HepG2 (cell line): Measurements from ENCODE around the gene WNT10A. TPM values are rescaled to one million over a fixed set of nuclear protein-coding genes. Genes with fewer than 3 reads are reported as not detected.

ENCODE experiments used
- ATAC-seq: fragments of 200-7000 bp; cut with Tn5 transposase; 3 replicates; pipeline ENCODE4 v1.9.1; 2020; ENCODE audit warnings: mild to moderate bottlenecking, moderate library complexity
- BruUV-seq: library from RNA; stranded (reverse); fragments of 400-500 nt; replicated peaks from 2 replicates; lab custom pipeline; 2021; lab: Mats Ljungman, UMichigan
- CTCF ChIA-PET: fragments of 300-600 bp; formaldehyde crosslinking; extraction: SDS; loops from one replicate; lab custom pipeline; 2021; ENCODE audit warnings: low total read pairs, inconsistent platforms, low intra/inter-chr PET ratio; lab: Yijun Ruan, JAX
- POLR2A ChIA-PET: fragments of 350-600 bp; sonication (Branson Sonifier 250); formaldehyde crosslinking; loops from one replicate; lab custom pipeline; 2020; ENCODE audit warnings: antibody characterized with exemption, inconsistent platforms; lab: Yijun Ruan, JAX
- DNase-seq: peaks from one replicate; pipeline ENCODE4 v3.0.0-alpha.2; 2015; ENCODE audit warnings: low spot score
- FAIRE-seq: peaks from 3 replicates; lab custom pipeline; 2011; peaks lifted over from hg19 to GRCh38; lab: Jason Lieb, UNC
- H2AFZ ChIP-seq: one replicate; pipeline ENCODE4 v1.6.1; 2011; ENCODE audit warnings: low read length, inconsistent platforms
- H3K27ac ChIP-seq: fragments of 300-600 bp; 3 replicates; pipeline ENCODE4 v1.8.0; 2011; ENCODE audit warnings: mixed run types, mild to moderate bottlenecking, mixed read lengths, low read length, inconsistent platforms; ENCODE audit not compliant: insufficient read depth; ENCODE audit errors: extremely low read length
- H3K27me3 ChIP-seq, 2 experiments: fragments of 200-600 bp in 1 of 2; 2 replicates in 1 of 2; 3 replicates in 1 of 2; pipeline versions ENCODE4 v1.6.0 to v1.8.0; 2011; ENCODE audit warnings: low read length in 2 of 2, mild to moderate bottlenecking in 2 of 2, moderate library complexity in 2 of 2, inconsistent platforms in 1 of 2; ENCODE audit not compliant: insufficient read depth in 2 of 2, control insufficient read depth in 1 of 2
- H3K36me3 ChIP-seq, 2 experiments: fragments of 200-600 bp in 1 of 2; replicated peaks in 1 of 2; 2 replicates in 1 of 2; 3 replicates in 1 of 2; pipeline versions ENCODE4 v1.5.1 to v1.8.0; 2011; ENCODE audit warnings: low read length in 2 of 2, inconsistent platforms in 1 of 2; ENCODE audit not compliant: insufficient read depth in 2 of 2, control insufficient read depth in 1 of 2
- H3K4me1 ChIP-seq: 2 replicates; pipeline ENCODE4 v1.5.1; 2012; ENCODE audit warnings: low read length, inconsistent platforms; ENCODE audit not compliant: insufficient read depth
- H3K4me2 ChIP-seq: 2 replicates; pipeline ENCODE4 v1.6.0; 2011; ENCODE audit warnings: low read depth, low read length, inconsistent platforms
- H3K4me3 ChIP-seq, 3 experiments: fragments of 200-600 bp in 1 of 3; sonication (generic), shearing (Covaris generic) in 1 of 3; replicated peaks in 1 of 3; 2 replicates each; pipeline ENCODE4 v1.5.1; 2011 to 2016; ENCODE audit warnings: low read length in 3 of 3, inconsistent platforms in 2 of 3, low read depth in 2 of 3, mild to moderate bottlenecking in 2 of 3, control low read depth in 1 of 3, mixed read lengths in 1 of 3; ENCODE audit not compliant: insufficient read depth in 1 of 3
- H3K79me2 ChIP-seq: one replicate; pipeline ENCODE4 v1.6.1; 2011; ENCODE audit warnings: low read length, inconsistent platforms; ENCODE audit not compliant: insufficient read depth
- H3K9ac ChIP-seq: 2 replicates; pipeline ENCODE4 v1.6.0; 2011; ENCODE audit warnings: mild to moderate bottlenecking, low read depth, low read length, inconsistent platforms; ENCODE audit not compliant: insufficient read depth
- H3K9me3 ChIP-seq: 2 replicates; pipeline ENCODE4 v1.5.1; 2012; ENCODE audit warnings: mild to moderate bottlenecking, low read length
- H4K20me1 ChIP-seq: 2 replicates; pipeline ENCODE4 v1.6.0; 2011; ENCODE audit warnings: inconsistent platforms, mild to moderate bottlenecking, low read length, moderate library complexity; ENCODE audit not compliant: insufficient read depth
- FOXA3 ChIP-seq: IDR thresholded peaks from 2 replicates; pipeline ENCODE4 v1.6.1; 2016; ENCODE audit warnings: missing genetic modification reagents, missing compliant biosample characterization
- MAFK ChIP-seq, 2 experiments: IDR thresholded peaks in 1 of 2; conservative IDR thresholded peaks in 1 of 2; 2 replicates each; pipeline ENCODE4 v1.6.1; 2011; ENCODE audit warnings: improper control_type of control experiment in 2 of 2, low read length in 2 of 2
- SIN3A ChIP-seq: IDR thresholded peaks from 2 replicates; pipeline ENCODE4 v1.6.1; 2011; ENCODE audit warnings: low read depth, mild to moderate bottlenecking, control low read depth, low read length, borderline replicate concordance
- TAF1 ChIP-seq: sonication (generic); formaldehyde crosslinking; IDR thresholded peaks from 2 replicates; pipeline ENCODE4 v1.4.0; 2020; ENCODE audit warnings: missing genetic modification reagents
- TBP ChIP-seq: sonication (generic); formaldehyde crosslinking; IDR thresholded peaks from 2 replicates; pipeline ENCODE4 v1.5.0; 2020; ENCODE audit warnings: missing genetic modification reagents
- ZFP37 ChIP-seq: sonication (generic); formaldehyde crosslinking; IDR thresholded peaks from 2 replicates; pipeline ENCODE4 v1.4.0; 2020; ENCODE audit warnings: missing genetic modification reagents, borderline replicate concordance
- ZFP41 ChIP-seq: sonication (generic); formaldehyde crosslinking; IDR thresholded peaks from 2 replicates; pipeline ENCODE4 v1.4.0; 2020; ENCODE audit warnings: mild to moderate bottlenecking, missing genetic modification reagents, borderline replicate concordance
- ZNF317 ChIP-seq: sonication (generic); formaldehyde crosslinking; IDR thresholded peaks from 2 replicates; pipeline ENCODE4 v1.5.0; 2020; ENCODE audit warnings: mild to moderate bottlenecking, missing genetic modification reagents
- ZNF543 ChIP-seq: sonication (generic); formaldehyde crosslinking; IDR thresholded peaks from 2 replicates; pipeline ENCODE4 v1.4.0; 2020; ENCODE audit warnings: mild to moderate bottlenecking, missing genetic modification reagents
- ZNF703 ChIP-seq: sonication (generic); formaldehyde crosslinking; IDR thresholded peaks from 2 replicates; pipeline ENCODE4 v1.5.1; 2020; ENCODE audit warnings: missing genetic modification reagents, mild to moderate bottlenecking, moderate library complexity, borderline replicate concordance
- ZNF749 ChIP-seq: sonication (generic); formaldehyde crosslinking; IDR thresholded peaks from 2 replicates; pipeline ENCODE4 v1.8.0; 2022; ENCODE audit warnings: mild to moderate bottlenecking, missing genetic modification reagents, moderate library complexity, borderline replicate concordance
- ZNF878 ChIP-seq: sonication (generic); formaldehyde crosslinking; IDR thresholded peaks from 2 replicates; pipeline ENCODE4 v1.8.1; 2023; ENCODE audit warnings: mild to moderate bottlenecking, missing genetic modification reagents, moderate library complexity
- ZSCAN29 ChIP-seq: sonication (generic); formaldehyde crosslinking; conservative IDR thresholded peaks from 2 replicates; pipeline ENCODE4 v1.4.0; 2020; ENCODE audit warnings: mild to moderate bottlenecking, missing genetic modification reagents
- WGBS: methylation state at CpG from one replicate; pipeline ENCODE4 v1.1.6; 2017; ENCODE audit warnings: low lambda C conversion rate; 5-methylcytosine and 5-hydroxymethylcytosine counted together
- in situ Hi-C: cut with HindIII; loops from 2 replicates; pipeline ENCODE4 v1.10.0; 2017; ENCODE audit warnings: low pct_unique_long_range_greater_than_20kb; ENCODE audit not compliant: extremely low pct_ligation_motif_present
- intact Hi-C: fragments of 100-400 bp; cut with micrococcal nuclease; formaldehyde crosslinking; loops from one replicate; pipeline ENCODE4 v1.10.0; 2022; ENCODE audit not compliant: unreplicated experiment
- polyA plus RNA-seq, 8 experiments: library from polyadenylated mRNA; depleted of rRNA in 3 of 8; stranded (reverse) in 7 of 8; unstranded in 1 of 8; fragments of >200 nt; fragmentation: Illumina TruSeq in 4 of 8; extraction: Trizol in 4 of 8; gene quantifications; 2 replicates each; pipeline versions ENCODE4 v1.2.1 to v1.2.3, GENCODE V29; 2011 to 2016; ENCODE audit warnings: low read depth in 4 of 8, missing spikeins in 1 of 8, mixed read lengths in 1 of 8; ENCODE audit not compliant: insufficient read depth in 1 of 8
- total RNA-seq, 5 experiments: library from RNA; depleted of rRNA; stranded (reverse); fragments of >200 nt; fragmentation: Illumina TruSeq; extraction: Trizol; gene quantifications; 2 replicates each; pipeline ENCODE4 v1.2.3, GENCODE V29; 2016; ENCODE audit warnings: low read depth in 1 of 5
- TF ChIP-seq, protein P1 (sequence below): sonication (generic); formaldehyde crosslinking; IDR thresholded peaks from 2 replicates; pipeline ENCODE4 v1.4.0; 2020; ENCODE audit warnings: missing genetic modification reagents

The WNT10A gene
- total and polyA plus RNA-seq, 2 of the 13 experiments (the other 11 are each of a cell fraction or from before 2014, with no cell fraction given) = 0.03 TPM; not detected in 1

DNA sequence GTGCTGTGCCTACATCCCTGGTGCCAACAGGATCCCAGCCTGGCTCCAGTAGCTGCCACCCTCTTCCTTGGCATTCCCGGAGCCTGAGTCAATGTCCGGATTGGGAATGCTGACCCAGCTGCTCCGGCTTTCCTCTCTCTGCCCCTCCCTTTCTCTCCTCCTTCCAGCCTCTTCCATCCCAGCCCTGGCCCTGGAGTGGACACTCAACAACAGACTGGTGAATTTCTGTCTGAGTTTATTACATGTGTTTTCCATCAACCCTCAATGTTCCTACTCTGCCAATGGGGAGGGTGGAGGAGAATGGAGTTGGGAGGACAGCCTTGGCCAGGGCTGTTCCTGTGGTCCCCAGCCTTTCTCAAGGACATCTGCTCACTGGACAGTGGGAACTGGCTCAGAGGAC, 48.1 kb upstream of the WNT10A start (continued):
- no peak for TF ChIP-seq ZSCAN29 (CRISPR knock-in tag)
- no peak for TF ChIP-seq ZNF703 (CRISPR knock-in tag)
- no peak for TF ChIP-seq ZNF317 (CRISPR knock-in tag)
- TF ChIP-seq, protein P1, sequence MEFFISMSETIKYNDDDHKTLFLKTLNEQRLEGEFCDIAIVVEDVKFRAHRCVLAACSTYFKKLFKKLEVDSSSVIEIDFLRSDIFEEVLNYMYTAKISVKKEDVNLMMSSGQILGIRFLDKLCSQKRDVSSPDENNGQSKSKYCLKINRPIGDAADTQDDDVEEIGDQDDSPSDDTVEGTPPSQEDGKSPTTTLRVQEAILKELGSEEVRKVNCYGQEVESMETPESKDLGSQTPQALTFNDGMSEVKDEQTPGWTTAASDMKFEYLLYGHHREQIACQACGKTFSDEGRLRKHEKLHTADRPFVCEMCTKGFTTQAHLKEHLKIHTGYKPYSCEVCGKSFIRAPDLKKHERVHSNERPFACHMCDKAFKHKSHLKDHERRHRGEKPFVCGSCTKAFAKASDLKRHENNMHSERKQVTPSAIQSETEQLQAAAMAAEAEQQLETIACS (CRISPR knock-in tag) = no peak
- no peak for TF ChIP-seq ZNF543 (CRISPR knock-in tag)
- no peak for TF ChIP-seq TBP (CRISPR knock-in tag)
- TF ChIP-seq TAF1 (CRISPR knock-in tag) = no peak
- TF ChIP-seq FOXA3 = no peak
- no peak for TF ChIP-seq ZNF878 (CRISPR knock-in tag)
- no peak for TF ChIP-seq SIN3A

DNA sequence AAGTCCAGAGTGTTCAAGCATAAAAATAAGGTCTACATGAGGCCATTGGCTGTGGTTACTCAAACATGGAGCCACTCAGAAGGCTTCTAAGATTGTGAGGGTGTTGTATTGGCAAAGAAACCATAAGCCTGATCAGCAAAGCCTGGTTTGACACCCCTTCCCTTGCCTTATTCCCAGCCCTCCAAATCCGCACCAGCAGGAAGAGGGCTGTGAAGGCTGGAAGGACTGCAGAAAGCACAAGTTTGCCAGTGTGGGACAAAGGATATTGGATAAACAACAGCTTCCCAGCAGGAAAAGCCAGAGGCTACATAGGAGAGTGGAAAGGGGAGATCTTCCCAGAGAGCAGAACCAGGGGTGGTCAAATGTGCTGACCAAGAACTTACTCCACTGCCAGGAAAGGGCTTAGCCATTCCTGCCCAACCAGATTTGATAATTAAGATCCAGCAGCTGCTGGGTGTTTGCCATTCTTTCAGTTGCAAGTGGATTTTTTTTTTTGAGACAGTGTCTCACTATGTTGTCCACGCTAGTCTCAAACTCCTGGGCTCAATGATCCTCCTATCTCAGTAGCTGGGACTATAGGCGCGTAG, 47.5 kb upstream of the WNT10A start:
- TF ChIP-seq ZFP37 (CRISPR knock-in tag) (no peak), ZFP41 (CRISPR knock-in tag) (no peak), MAFK (conservative IDR thresholded peaks at IDR 0.05 in 1 of 2, IDR thresholded peaks at IDR 0.05 in 1 of 2; ENCODE audit: low read length in 2 of 2) (0 out of 4 replicates have a peak, but pooled peaks of 1 of the 2 experiments have one; percentile 25), ZNF749 (CRISPR knock-in tag) (no peak)
- TF ChIP-seq, protein P1 (CRISPR knock-in tag) = 0 out of 2 replicates have a peak, but pooled peaks have one; percentile 19
- 30% methylated on average over 4 of the region's 4 CpGs for WGBS
- Histone ChIP-seq H3K79me2 (no peaks in the 10 kb centered on the region), H3K4me3 (no peak overlapping the region), H3K27me3 (peaks cover 14 to 79% of the 10 kb centered on the region in 2 experiments; a peak in 4 of 5 replicates), H2AFZ (no peak overlapping the region), H3K4me2 (no peak overlapping the region), H3K36me3 (no peaks in the 10 kb centered on the region), H3K9me3 (no peaks in the 10 kb centered on the region), H3K4me1 (peaks cover 33% of the 10 kb centered on the region), H3K27ac (no peak overlapping the region), H4K20me1 (no peaks in the 10 kb centered on the region), H3K9ac (no peak overlapping the region)
- FAIRE-seq (no peak), DNase-seq (no peak), ATAC-seq (no peak)
- intact Hi-C loops = no loop called here
- BruUV-seq = no TSS peak
- in situ Hi-C loops = loop anchor here (25.0 kb wide), 1 partner anchor 96 kb away; no protein-coding TSS in a partner anchor
- ChIA-PET CTCF (no interaction called here), POLR2A (no interaction called here)
